GM08714 (cell line): ENCODE data around the gene SRSF11.

Source experiments
- H3K4me3 ChIP-seq: fragments of 200-500 bp; sonication (Bioruptor generic); 2 replicates; pipeline ENCODE4 v1.5.1; 2014; ENCODE audit warnings: mild to moderate bottlenecking, low read length, inconsistent platforms
- ZNF274 ChIP-seq: IDR thresholded peaks from 2 replicates; pipeline ENCODE4 v1.6.1; 2012; ENCODE audit warnings: mild to moderate bottlenecking, low read depth, low read length

The SRSF11 gene

DNA sequence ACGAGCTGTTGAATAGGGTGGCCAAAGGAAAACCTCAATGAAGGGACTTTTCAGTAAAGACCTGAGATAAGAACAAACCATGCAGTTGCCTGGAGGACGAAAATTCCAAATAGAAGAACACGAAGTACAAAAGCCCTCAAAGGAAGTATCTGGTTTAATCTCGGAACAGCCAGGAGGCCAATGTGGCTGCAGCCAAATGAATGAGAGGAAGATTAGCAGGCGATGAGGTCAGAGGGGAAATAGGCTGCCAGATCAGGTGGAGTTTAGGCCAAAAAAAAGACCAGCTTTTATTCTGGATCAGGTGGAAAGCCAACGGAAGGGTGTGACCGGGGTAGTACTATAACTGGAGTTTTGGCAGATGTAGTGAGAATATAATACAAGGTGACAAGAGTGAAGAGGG lies 43.7 kb downstream of the SRSF11 start:
- TF ChIP-seq ZNF274, result no peak
- no peak overlapping the region for H3K4me3 ChIP-seq

DNA sequence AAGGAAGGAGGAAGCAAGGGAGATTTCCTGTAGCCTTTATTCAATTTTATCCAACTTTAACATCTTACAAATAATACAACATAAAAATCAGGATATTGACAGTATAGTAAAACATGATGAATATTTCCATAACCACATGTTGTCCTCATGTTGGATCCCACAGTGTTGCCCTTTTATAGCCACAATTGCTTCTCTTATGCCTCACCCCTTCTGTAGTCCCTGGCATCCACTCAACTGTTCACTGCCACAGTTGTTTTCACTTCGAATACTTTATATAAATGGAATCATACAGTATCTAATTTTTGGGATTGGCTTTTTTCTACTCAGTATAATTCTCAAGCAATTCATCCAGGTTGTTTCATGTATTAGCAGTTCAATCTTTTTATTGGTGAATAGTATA lies 44.8 kb downstream of the SRSF11 start:
- no peak for TF ChIP-seq ZNF274

DNA sequence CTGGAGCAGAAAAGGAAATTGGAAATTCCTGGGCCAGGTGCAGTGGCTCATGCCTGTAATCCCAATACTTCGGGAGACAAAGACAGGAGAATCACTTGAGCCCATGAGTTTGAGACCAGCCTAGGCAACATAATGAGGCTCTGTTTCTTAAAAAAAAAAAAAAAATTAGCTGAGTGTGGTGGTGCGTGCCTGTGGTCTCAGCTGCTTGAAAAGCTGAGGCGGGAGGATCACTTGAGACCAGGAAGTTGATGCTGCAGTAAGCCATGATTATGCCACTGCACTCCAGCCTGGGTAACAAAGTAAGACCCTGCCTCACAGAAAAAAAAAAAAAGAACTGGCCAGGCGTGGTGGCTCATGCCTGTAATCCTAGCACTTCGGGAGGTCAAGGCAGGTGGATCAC lies 56.7 kb downstream of the SRSF11 start:
- no peak for TF ChIP-seq ZNF274
- no peak overlapping the region for H3K4me3 ChIP-seq

More for the DNA sequence above, 44.8 kb downstream of the SRSF11 start:
- no peak overlapping the region for H3K4me3 ChIP-seq

DNA sequence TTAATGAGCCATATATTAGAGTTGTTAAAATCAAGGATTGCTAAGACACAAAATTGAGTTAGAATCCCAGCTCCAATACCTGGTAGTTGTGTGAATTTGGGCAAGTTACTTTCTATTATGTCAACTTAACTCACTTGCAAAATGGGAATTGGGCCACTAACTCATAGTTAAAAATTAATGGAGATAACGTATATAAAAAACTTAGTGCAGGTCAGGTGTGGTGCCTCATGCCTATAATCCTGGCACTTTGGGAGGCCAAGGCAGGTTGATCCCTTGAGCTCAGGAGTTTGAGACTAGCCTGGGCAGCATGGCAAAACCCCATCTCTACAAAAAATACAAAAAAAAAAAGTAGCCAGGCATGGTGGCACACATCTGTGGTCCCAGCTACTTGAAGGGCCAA lies 57.5 kb downstream of the SRSF11 start:
- no peak overlapping the region for H3K4me3 ChIP-seq
- no peak for TF ChIP-seq ZNF274

DNA sequence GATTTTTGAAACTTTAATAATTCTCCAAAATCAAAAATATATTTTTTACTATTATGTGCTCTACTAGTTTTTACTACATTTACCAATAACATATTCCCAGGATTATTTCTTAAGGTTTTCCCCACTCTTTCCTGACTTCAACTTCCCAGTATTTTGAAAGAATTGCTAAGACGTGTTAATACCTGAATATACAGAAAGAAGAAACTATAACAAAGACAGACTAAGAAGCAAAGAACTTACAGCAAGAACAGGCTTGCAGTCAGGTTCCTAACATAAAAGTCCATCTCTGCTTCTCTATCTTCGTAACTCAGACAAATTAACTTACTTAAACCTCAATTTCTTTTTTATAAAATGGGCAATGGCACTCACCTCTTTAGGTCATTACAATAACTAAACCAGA lies 63.2 kb downstream of the SRSF11 start:
- no peak overlapping the region for H3K4me3 ChIP-seq
- TF ChIP-seq ZNF274, result no peak

DNA sequence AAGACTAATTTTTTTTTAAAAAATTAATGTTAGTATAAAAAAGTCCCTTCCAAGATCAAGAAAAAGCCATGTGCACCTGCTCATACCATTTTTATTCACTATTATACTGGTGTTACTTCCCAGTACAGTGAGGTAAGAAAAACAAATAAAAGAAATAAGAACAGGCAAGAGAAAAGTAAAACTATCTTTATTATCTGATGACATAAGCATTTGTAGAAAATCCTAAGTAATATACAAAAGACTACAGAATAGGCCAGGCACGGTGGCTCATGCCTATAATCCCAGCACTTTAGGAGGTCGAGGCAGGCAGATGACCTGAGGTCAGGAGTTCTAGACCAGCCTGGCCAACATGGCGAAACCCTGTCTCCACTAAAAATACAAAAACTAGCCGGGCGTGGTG lies 65.3 kb downstream of the SRSF11 start:
- no peak for TF ChIP-seq ZNF274
- H3K4me3 ChIP-seq, result no peak overlapping the region

DNA sequence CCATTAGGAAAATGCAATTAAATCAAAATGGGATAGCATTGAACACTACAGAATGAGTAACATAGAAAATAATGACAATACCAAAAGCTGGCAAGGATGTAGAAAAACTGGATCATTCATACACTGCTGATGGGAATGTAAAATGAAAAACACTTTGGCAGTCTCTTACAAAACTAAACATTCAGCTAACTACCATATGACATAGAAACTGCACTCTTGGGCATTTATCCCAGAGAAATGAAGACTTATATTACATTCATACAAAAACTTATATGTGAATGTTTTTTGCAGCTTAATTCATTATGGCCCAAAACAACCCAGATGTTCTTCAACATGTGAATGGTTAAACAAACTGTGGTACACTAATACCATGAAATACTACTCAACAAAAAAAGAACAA lies 67.0 kb downstream of the SRSF11 start:
- no peak overlapping the region for H3K4me3 ChIP-seq
- TF ChIP-seq ZNF274, result no peak

DNA sequence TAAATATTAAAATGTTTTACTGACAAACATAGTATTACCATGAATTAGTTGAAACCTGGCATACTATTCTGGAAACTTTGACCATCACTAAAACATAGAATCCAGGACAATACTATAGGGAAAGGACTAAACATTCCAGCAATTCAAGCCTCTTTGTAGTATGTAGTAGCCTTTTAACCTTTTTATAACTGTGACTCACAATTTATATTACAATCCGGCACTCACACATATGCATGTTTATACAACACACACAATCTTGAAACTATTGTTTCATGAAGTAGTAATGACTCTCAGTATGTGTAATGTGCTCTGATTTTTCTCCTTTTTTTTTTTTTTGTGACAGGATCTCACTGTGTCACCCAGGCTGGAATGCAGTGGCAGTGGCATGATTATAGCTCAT lies 69.0 kb downstream of the SRSF11 start:
- no peak overlapping the region for H3K4me3 ChIP-seq
- TF ChIP-seq ZNF274, result no peak

DNA sequence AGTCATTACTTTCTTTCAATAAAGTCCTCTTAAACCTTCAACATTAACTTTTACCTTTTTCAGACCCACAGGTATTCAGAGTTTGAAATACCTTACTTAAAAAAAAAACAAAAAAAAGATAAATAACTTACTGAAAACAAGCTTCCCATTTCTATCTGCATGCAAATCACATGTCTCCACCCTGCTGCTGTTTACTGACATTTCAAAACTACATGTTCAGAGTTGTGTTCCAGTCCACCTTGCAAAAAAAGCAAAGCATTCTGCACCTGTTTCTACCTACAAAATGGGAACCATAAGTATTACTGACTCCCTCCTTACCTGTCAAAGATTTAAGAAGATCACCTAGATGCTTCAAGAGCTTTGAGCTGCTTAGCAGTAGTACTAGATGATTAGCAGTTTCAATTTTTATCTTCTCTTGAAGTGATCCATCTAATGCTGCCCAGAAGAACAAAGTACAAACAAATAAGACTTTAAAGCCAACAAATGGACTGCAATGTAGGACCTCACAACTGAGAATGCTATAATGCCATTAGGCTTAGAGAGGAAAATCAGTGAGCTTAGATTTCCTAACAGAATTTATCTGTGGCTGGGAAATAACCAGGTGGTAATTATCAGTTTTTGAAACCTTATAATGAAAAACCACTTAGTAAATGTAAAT lies 72.1 kb downstream of the SRSF11 start:
- no peak overlapping the region for H3K4me3 ChIP-seq
- no peak for TF ChIP-seq ZNF274

DNA sequence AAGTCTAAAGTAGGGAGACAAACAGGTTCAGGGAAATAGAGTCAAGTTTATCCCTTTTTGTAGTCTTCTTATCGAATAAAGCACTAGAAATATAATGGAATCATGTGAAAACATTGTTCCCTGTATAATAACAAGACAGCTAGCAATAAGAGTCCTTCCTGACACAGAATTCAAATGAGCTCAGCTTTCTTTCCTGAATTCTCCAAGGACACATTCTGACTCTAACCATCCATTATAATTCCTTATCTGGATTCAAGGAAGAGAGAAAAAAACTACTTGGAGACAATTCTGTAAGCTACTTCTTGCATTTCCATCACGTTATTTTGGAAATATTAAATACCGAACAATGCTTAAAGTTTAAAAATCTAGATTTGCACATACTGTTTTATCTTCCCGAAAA lies 74.6 kb downstream of the SRSF11 start:
- H3K4me3 ChIP-seq, result no peak overlapping the region
- TF ChIP-seq ZNF274, result no peak

DNA sequence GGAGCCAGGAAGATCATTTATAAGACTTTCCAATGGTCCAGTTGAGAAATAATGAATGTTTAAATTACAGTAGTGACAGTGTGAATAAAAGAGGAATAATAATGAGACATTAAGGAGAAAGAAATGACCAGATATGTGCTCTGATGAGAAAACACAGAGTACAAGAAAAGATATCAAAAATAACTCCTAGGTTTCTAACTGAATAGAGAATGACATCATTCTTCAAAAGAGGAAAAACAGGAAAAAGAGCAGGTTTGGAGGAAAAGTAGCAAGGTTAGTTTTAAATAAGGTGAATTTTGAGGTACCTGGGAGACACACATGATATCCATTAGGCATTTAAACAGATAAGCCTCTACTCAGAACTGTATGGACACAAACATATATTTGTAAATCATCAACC lies 78.3 kb downstream of the SRSF11 start:
- no peak for TF ChIP-seq ZNF274
- H3K4me3 ChIP-seq, result no peak overlapping the region
